MM.1S (cell line): ENCODE data around the gene DCTN1.

ENCODE experiments used
- DNase-seq: peaks from one replicate; pipeline ENCODE4 v3.0.0-alpha.2; 2015
- H2AFZ ChIP-seq: fragments of 300-600 bp; sonication (generic); 2 replicates; pipeline ENCODE4 v1.6.0; 2016; ENCODE audit warnings: antibody characterized with exemption, low read length
- H3F3A ChIP-seq: fragments of 300-600 bp; sonication (generic); 2 replicates; pipeline ENCODE4 v1.6.1; 2016; ENCODE audit warnings: mild to moderate bottlenecking, antibody characterized with exemption, low read length, moderate library complexity, mixed read lengths; ENCODE audit not compliant: insufficient read depth
- H3K27ac ChIP-seq: fragments of 300-600 bp; sonication (generic); 2 replicates; pipeline ENCODE4 v1.5.1; 2016; ENCODE audit warnings: mild to moderate bottlenecking, low read length
- H3K27me3 ChIP-seq: fragments of 300-600 bp; sonication (generic); replicated peaks from 2 replicates; pipeline ENCODE4 v1.6.0; 2016; ENCODE audit warnings: low read length; ENCODE audit not compliant: insufficient read depth
- H3K36me3 ChIP-seq: fragments of 300-600 bp; sonication (generic); replicated peaks from 2 replicates; pipeline ENCODE4 v1.6.1; 2016; ENCODE audit warnings: mild to moderate bottlenecking, low read length, mixed read lengths; ENCODE audit not compliant: insufficient read depth
- H3K4me1 ChIP-seq: fragments of 300-600 bp; sonication (generic); 2 replicates; pipeline ENCODE4 v1.6.1; 2016; ENCODE audit warnings: low read length, mixed read lengths
- H3K4me2 ChIP-seq: fragments of 300-600 bp; sonication (generic); 2 replicates; pipeline ENCODE4 v1.6.0; 2016; ENCODE audit warnings: low read depth, low read length
- H3K4me3 ChIP-seq: fragments of 300-600 bp; sonication (generic); 2 replicates; pipeline ENCODE4 v1.5.1; 2016; ENCODE audit warnings: low read length, mixed read lengths
- H3K79me2 ChIP-seq: fragments of 300-600 bp; sonication (generic); 2 replicates; pipeline ENCODE4 v1.6.1; 2016; ENCODE audit warnings: mixed run types, low read length, mixed read lengths
- H3K9ac ChIP-seq: fragments of 300-600 bp; sonication (generic); 2 replicates; pipeline ENCODE4 v1.6.1; 2016; ENCODE audit warnings: low read length, mixed read lengths
- H3K9me2 ChIP-seq: fragments of 300-600 bp; sonication (generic); replicated peaks from 2 replicates; pipeline ENCODE4 v1.6.1; 2016; ENCODE audit warnings: mild to moderate bottlenecking, low read length, mixed read lengths; ENCODE audit not compliant: insufficient read depth
- H3K9me3 ChIP-seq: fragments of 300-600 bp; sonication (generic); replicated peaks from 2 replicates; pipeline ENCODE4 v1.6.1; 2016; ENCODE audit warnings: mild to moderate bottlenecking, low read length, mixed read lengths; ENCODE audit not compliant: insufficient read depth
- H4K20me1 ChIP-seq: fragments of 300-600 bp; sonication (generic); 2 replicates; pipeline ENCODE4 v1.6.1; 2016; ENCODE audit warnings: mild to moderate bottlenecking, low read length, moderate library complexity, mixed read lengths; ENCODE audit not compliant: insufficient read depth
- CTCF ChIP-seq: fragments of 300-600 bp; sonication (generic); IDR thresholded peaks from 2 replicates; pipeline ENCODE4 v1.5.1; 2016; ENCODE audit warnings: antibody characterized with exemption, low read length, mixed read lengths
- EZH2 ChIP-seq: fragments of 300-600 bp; sonication (generic); optimal IDR thresholded peaks from 2 replicates; pipeline ENCODE3; 2017; ENCODE audit warnings: low read depth, mild to moderate bottlenecking, antibody characterized with exemption, low read length, mixed read lengths
- EZH2phosphoT487 ChIP-seq: fragments of 300-600 bp; sonication (generic); IDR thresholded peaks from 2 replicates; pipeline ENCODE4 v1.6.1; 2018; ENCODE audit warnings: antibody characterized with exemption, low read length

DCTN1 gene

GRCh38 chr2:74399785-74400184 is 19.7 kb upstream of the DCTN1 start:
- H2AFZ ChIP-seq: peak overlapping the region; percentile 46
- no peak for TF ChIP-seq EZH2phosphoT487
- peak; percentile 63 for TF ChIP-seq CTCF
- peak; percentile 51 for DNase-seq

GRCh38 chr2:74396149-74396548 is 16.0 kb upstream of the DCTN1 start:
- no peaks in the 10 kb centered on the region for H3K27me3 ChIP-seq
- H3K27ac ChIP-seq: no peak overlapping the region
- no peak overlapping the region for H2AFZ ChIP-seq
- H3K9me2 ChIP-seq: no peaks in the 10 kb centered on the region
- no peak for TF ChIP-seq EZH2phosphoT487
- TF ChIP-seq CTCF: no peak
- no peak for TF ChIP-seq EZH2
- no peaks in the 10 kb centered on the region for H3K4me1 ChIP-seq
- H3F3A ChIP-seq: no peaks in the 10 kb centered on the region
- H3K9me3 ChIP-seq: no peaks in the 10 kb centered on the region
- no peak for DNase-seq
- no peak overlapping the region for H3K9ac ChIP-seq
- no peak overlapping the region for H3K4me3 ChIP-seq
- peaks cover 4% of the 10 kb centered on the region for H3K79me2 ChIP-seq
- no peak overlapping the region for H3K4me2 ChIP-seq
- no peaks in the 10 kb centered on the region for H3K36me3 ChIP-seq
- no peaks in the 10 kb centered on the region for H4K20me1 ChIP-seq

More at GRCh38 chr2:74399785-74400184, 19.7 kb upstream of the DCTN1 start:
- Histone ChIP-seq H3K36me3 (no peaks in the 10 kb centered on the region), H3K4me3 (no peak overlapping the region), H3K27ac (no peak overlapping the region), H3F3A (no peaks in the 10 kb centered on the region), H3K9me2 (no peaks in the 10 kb centered on the region), H3K9ac (no peak overlapping the region), H3K79me2 (no peaks in the 10 kb centered on the region), H3K27me3 (no peaks in the 10 kb centered on the region), H3K4me1 (no peaks in the 10 kb centered on the region), H3K4me2 (no peak overlapping the region), H4K20me1 (no peaks in the 10 kb centered on the region), H3K9me3 (no peaks in the 10 kb centered on the region)

- Histone ChIP-seq H3K27me3 (no peaks in the 10 kb centered on the region), H3K4me2 (no peak overlapping the region), H3K27ac (no peak overlapping the region), H3K79me2 (peaks cover 30% of the 10 kb centered on the region), H3K9ac (no peak overlapping the region), H3F3A (no peaks in the 10 kb centered on the region), H3K4me1 (peaks cover 12% of the 10 kb centered on the region), H2AFZ (no peak overlapping the region), H4K20me1 (no peaks in the 10 kb centered on the region), H3K9me2 (no peaks in the 10 kb centered on the region), H3K36me3 (no peaks in the 10 kb centered on the region), H3K9me3 (no peaks in the 10 kb centered on the region), H3K4me3 (no peak overlapping the region)
- TF ChIP-seq EZH2 (no peak), CTCF (no peak), EZH2phosphoT487 (no peak)
- no peak for DNase-seq
These were observed 13.4 kb upstream of the DCTN1 start for GRCh38 chr2:74393525-74393924.

- no peaks in the 10 kb centered on the region for H4K20me1 ChIP-seq
- DNase-seq: no peak
- no peaks in the 10 kb centered on the region for H3F3A ChIP-seq
- H3K36me3 ChIP-seq: no peaks in the 10 kb centered on the region
- peaks cover 42% of the 10 kb centered on the region for H3K79me2 ChIP-seq
- H3K27me3 ChIP-seq: no peaks in the 10 kb centered on the region
- no peak overlapping the region; the same call in 1 of the 2 replicates for H3K9ac ChIP-seq
- H3K9me3 ChIP-seq: no peaks in the 10 kb centered on the region
- H3K27ac ChIP-seq: no peak overlapping the region
- peak overlapping the region; percentile 86 for H3K4me2 ChIP-seq
- H2AFZ ChIP-seq: peak overlapping the region; percentile 59
- H3K4me3 ChIP-seq: peak overlapping the region; percentile 98
- TF ChIP-seq EZH2phosphoT487 (no peak), EZH2 (no peak), CTCF (no peak)
- H3K9me2 ChIP-seq: no peaks in the 10 kb centered on the region
- H3K4me1 ChIP-seq: peaks cover 12% of the 10 kb centered on the region
These were observed 12.3 kb upstream of the DCTN1 start for GRCh38 chr2:74392449-74392743.
